KMS-11 (cell line): ENCODE data around the gene PNPLA7.

ENCODE experiments used
- H2AFZ ChIP-seq: fragments of 200-600 bp; sonication (generic); 2 replicates; pipeline ENCODE4 v1.6.1; 2016; ENCODE audit warnings: antibody characterized with exemption, mixed run types, low read depth
- H3K27ac ChIP-seq: fragments of 200-600 bp; sonication (generic); 2 replicates; pipeline ENCODE4 v1.6.1; 2016; ENCODE audit warnings: mild to moderate bottlenecking, mixed run types
- H3K27me3 ChIP-seq: fragments of 200-600 bp; sonication (generic); 2 replicates; pipeline ENCODE4 v1.6.1; 2017; ENCODE audit warnings: mild to moderate bottlenecking, low read depth, mixed run types, moderate library complexity; ENCODE audit not compliant: insufficient read depth
- H3K36me3 ChIP-seq: fragments of 200-600 bp; sonication (generic); 2 replicates; pipeline ENCODE4 v1.6.1; 2017; ENCODE audit warnings: mild to moderate bottlenecking, mixed run types; ENCODE audit not compliant: insufficient read depth
- H3K4me1 ChIP-seq: fragments of 200-600 bp; sonication (generic); 2 replicates; pipeline ENCODE4 v1.6.1; 2016; ENCODE audit warnings: mild to moderate bottlenecking, low read depth, mixed run types; ENCODE audit not compliant: poor library complexity, severe bottlenecking
- H3K4me2 ChIP-seq: fragments of 200-600 bp; sonication (generic); 2 replicates; pipeline ENCODE4 v1.7.0; 2016; ENCODE audit warnings: mild to moderate bottlenecking, mixed run types
- H3K4me3 ChIP-seq: fragments of 200-600 bp; sonication (generic); IDR thresholded peaks from 2 replicates; pipeline ENCODE4 v1.6.1; 2017; ENCODE audit warnings: low read depth, low read length, mixed read lengths; ENCODE audit not compliant: insufficient read depth
- H3K79me2 ChIP-seq: fragments of 200-600 bp; sonication (generic); 2 replicates; pipeline ENCODE4 v1.6.1; 2016; ENCODE audit warnings: low read depth, mixed run types; ENCODE audit not compliant: insufficient read depth
- H3K9ac ChIP-seq: fragments of 200-600 bp; sonication (generic); 2 replicates; pipeline ENCODE4 v1.6.1; 2016; ENCODE audit warnings: mild to moderate bottlenecking, mixed run types
- H4K20me1 ChIP-seq: fragments of 200-600 bp; sonication (generic); 2 replicates; pipeline ENCODE4 v1.6.1; 2016; ENCODE audit warnings: mild to moderate bottlenecking, mixed run types; ENCODE audit not compliant: insufficient read depth
- TF ChIP-seq, protein P1 (sequence below): fragments of 200-600 bp; sonication (generic); conservative IDR thresholded peaks from 2 replicates; pipeline ENCODE4 v1.6.1; 2017; ENCODE audit warnings: low read depth, mild to moderate bottlenecking, antibody characterized with exemption, low read length, moderate library complexity, mixed read lengths

The PNPLA7 gene

DNA sequence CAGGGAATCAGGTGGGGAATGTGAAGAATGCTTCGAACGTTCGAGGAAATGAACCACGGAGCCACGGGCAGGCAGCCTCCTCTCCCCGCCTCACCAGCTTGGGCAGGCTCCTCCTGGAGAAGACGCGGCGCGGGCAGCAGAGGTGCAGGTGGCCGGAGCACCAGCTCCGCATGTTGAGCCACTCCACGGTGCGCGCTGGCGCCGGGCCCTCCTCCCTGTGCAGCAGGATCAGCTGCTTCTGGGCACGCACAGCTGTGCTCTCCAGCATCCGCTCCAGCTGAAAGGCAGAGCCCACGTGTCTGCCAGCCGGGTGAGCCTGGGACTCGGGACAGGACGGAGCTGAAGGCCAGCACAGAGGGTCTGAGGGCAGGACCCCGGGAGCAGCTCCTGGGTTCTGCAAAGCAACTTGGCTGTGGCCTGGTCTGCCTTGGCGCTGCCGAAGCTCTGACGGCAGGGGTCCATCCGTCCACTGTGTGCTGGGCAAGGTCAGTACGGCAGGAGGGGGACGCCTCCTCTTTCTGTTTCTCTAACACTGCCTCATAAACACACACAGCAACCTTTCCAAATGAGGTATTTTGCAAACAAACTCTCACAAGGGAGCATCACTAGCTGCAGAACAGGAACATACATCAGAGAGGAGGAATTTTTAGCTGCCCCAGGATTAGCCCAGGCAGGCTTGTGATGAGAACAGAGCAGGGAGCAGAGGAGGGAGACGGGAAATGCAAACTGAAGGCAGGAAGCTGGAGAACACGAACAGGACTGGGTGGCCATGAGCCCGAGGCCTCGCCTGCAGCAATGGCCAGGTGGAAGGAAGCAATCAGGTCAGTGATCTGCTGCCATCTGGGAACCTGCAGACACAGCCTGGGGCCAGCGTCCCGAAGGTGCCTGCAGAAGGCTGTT, 71.0 kb downstream of the PNPLA7 start:
- Histone ChIP-seq H3K9ac (no peak overlapping the region), H3K4me2 (no peak overlapping the region)

DNA sequence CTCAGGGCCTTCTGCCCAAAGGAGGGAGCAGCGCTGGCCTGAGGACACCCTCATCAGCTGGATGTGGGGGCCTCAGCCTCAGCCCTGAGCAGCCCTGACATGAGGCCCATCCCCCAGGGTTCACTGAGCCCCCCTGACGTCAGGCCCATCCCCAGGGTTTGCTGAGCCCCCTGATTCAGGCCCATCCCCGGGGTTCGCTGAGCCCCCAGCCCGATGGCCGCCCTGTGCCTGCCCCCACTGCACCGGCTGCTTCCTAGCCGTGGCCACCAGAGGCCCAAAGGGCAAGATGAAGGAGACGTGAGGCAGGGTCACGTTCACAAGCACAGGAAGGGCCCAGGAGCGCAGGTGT, 71.6 kb downstream of the PNPLA7 start:
- no peak overlapping the region for H3K9ac ChIP-seq
- H3K36me3 ChIP-seq = no peaks in the 10 kb centered on the region
- H3K79me2 ChIP-seq = no peaks in the 10 kb centered on the region
- no peaks in the 10 kb centered on the region for H4K20me1 ChIP-seq
- H3K4me2 ChIP-seq = no peak overlapping the region
- no peak overlapping the region for H3K27ac ChIP-seq
- H2AFZ ChIP-seq = no peak overlapping the region
- TF ChIP-seq, protein P1, sequence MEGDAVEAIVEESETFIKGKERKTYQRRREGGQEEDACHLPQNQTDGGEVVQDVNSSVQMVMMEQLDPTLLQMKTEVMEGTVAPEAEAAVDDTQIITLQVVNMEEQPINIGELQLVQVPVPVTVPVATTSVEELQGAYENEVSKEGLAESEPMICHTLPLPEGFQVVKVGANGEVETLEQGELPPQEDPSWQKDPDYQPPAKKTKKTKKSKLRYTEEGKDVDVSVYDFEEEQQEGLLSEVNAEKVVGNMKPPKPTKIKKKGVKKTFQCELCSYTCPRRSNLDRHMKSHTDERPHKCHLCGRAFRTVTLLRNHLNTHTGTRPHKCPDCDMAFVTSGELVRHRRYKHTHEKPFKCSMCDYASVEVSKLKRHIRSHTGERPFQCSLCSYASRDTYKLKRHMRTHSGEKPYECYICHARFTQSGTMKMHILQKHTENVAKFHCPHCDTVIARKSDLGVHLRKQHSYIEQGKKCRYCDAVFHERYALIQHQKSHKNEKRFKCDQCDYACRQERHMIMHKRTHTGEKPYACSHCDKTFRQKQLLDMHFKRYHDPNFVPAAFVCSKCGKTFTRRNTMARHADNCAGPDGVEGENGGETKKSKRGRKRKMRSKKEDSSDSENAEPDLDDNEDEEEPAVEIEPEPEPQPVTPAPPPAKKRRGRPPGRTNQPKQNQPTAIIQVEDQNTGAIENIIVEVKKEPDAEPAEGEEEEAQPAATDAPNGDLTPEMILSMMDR = no peak
- no peak overlapping the region for H3K4me3 ChIP-seq
- peaks cover 5% of the 10 kb centered on the region for H3K4me1 ChIP-seq
- H3K27me3 ChIP-seq = 0 out of 2 replicates have a peak, but pooled peaks cover 3% of the 10 kb centered on the region

More for the DNA sequence above, 71.0 kb downstream of the PNPLA7 start:
- TF ChIP-seq, protein P1 = no peak
- no peak overlapping the region for H3K4me3 ChIP-seq
- no peaks in the 10 kb centered on the region for H3K79me2 ChIP-seq
- no peak overlapping the region for H2AFZ ChIP-seq
- 0 out of 2 replicates have a peak, but pooled peaks cover 3% of the 10 kb centered on the region for H3K27me3 ChIP-seq
- H3K27ac ChIP-seq = no peak overlapping the region
- H3K36me3 ChIP-seq = no peaks in the 10 kb centered on the region
- H4K20me1 ChIP-seq = no peaks in the 10 kb centered on the region
- peaks cover 5% of the 10 kb centered on the region for H3K4me1 ChIP-seq

DNA sequence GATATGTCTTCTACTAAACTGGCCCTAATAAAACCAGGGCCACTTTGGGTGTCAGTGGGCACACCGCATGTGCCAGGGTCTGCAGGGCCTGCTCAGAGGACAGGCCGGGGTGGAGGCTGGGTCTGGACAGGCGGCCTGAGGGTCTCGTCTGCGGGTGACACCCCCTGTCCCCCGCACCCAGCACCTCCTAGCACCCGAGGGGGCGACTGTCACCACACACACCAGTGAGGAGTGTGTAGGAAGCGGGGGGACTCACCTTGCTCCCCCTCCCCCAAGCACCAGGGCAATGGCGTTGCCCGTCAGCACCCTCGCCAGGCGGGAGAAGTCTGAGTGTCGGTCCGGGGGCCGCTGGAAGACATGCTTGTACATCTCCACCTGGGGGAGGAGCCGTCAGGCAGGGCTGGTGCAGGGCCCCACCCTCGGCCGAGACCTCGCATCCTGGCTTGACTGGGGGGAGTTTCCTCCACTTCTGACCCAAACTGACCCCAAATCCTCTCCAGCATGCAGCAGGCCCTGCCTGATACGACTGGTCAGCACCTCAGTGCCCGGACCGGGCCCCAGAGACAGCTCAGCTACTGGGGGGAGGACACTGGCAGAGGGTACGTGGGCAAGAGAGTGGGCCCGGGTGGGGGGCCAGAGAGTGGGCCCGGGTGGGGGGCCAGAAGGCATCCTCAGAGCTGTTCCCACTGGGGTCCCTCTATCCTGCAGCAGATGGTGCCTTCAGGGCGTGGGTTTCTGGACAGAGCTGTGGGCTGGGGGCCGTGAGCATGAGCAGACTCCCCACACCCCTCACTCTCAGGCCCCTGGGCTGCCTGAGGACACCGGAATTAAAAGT, 72.2 kb downstream of the PNPLA7 start:
- TF ChIP-seq, protein P1 = no peak
- Histone ChIP-seq H3K4me2 (no peak overlapping the region), H3K79me2 (no peaks in the 10 kb centered on the region), H3K36me3 (no peaks in the 10 kb centered on the region), H4K20me1 (no peaks in the 10 kb centered on the region), H3K4me1 (peaks cover 5% of the 10 kb centered on the region), H3K27me3 (0 out of 2 replicates have a peak, but pooled peaks cover 3% of the 10 kb centered on the region), H2AFZ (no peak overlapping the region), H3K4me3 (no peak overlapping the region), H3K27ac (peak overlapping the region; percentile 39; the same call in 1 of the 2 replicates), H3K9ac (no peak overlapping the region)

DNA sequence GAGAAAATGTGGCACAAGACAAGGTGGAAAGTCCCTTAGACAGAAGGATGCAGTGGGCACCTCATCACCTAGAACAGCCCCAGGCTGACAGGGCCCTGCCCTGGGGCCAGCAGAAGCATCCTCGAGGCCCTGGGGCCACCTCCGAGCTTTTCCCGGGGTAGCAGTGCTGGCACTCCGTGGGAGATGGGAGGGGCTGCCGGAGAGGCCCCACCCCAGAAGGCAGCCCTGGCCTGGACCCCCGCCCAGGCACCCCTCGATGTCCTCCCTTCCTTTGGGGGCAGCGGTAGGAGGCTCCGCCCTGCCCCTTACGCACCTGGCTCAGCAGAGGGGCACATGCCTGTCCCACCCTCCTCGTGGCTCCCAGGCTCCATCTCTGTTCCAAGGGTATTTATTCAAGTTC, 73.3 kb downstream of the PNPLA7 start:
- peaks cover 7% of the 10 kb centered on the region for H3K4me1 ChIP-seq
- H3K36me3 ChIP-seq = no peaks in the 10 kb centered on the region
- no peak overlapping the region; the same call in 1 of the 2 replicates for H3K9ac ChIP-seq

More for the DNA sequence above, 73.3 kb downstream of the PNPLA7 start:
- H3K79me2 ChIP-seq = no peaks in the 10 kb centered on the region
- TF ChIP-seq, protein P1 = no peak
- H4K20me1 ChIP-seq = no peaks in the 10 kb centered on the region
- no peak overlapping the region for H3K4me2 ChIP-seq
- no peak overlapping the region for H3K4me3 ChIP-seq
- H3K27ac ChIP-seq = peak overlapping the region; percentile 39; the same call in 1 of the 2 replicates
- 0 out of 2 replicates have a peak, but pooled peaks cover under 1% of the 10 kb centered on the region for H3K27me3 ChIP-seq
- no peak overlapping the region for H2AFZ ChIP-seq
